SK-N-SH (cell line): ENCODE measurements around the gene NYAP1. TPM values are rescaled to one million over a fixed set of nuclear protein-coding genes. Genes with fewer than 3 reads are reported as not detected.
A peak's percentile ranks its signal among the peaks of the same experiment; 100 is the strongest.

ENCODE experiments used
- CTCF ChIA-PET: fragments of 300-600, 350-600 bp; formaldehyde crosslinking; extraction: SDS; loops from one replicate; lab custom pipeline; 2021; lab: Yijun Ruan, JAX
- POLR2A ChIA-PET: fragments of 350-600 bp; sonication (Branson Sonifier 250); formaldehyde crosslinking; extraction: SDS; loops from one replicate; lab custom pipeline; 2020; ENCODE audit warnings: antibody characterized with exemption, inconsistent platforms; lab: Yijun Ruan, JAX
- DNase-seq: peaks from one replicate; pipeline ENCODE4 v3.0.0; 2012
- H2AFZ ChIP-seq: fragments of 200-600 bp; sonication (generic); 2 replicates; pipeline ENCODE4 v1.8.1; 2016; ENCODE audit warnings: antibody characterized with exemption, mild to moderate bottlenecking, low read depth
- H3F3A ChIP-seq: fragments of 200-600 bp; sonication (generic); replicated peaks from 2 replicates; pipeline ENCODE3; 2016; ENCODE audit warnings: antibody characterized with exemption, mild to moderate bottlenecking; ENCODE audit not compliant: insufficient read depth
- H3K27ac ChIP-seq, 2 experiments: fragments of 200-500 bp in 1 of 2; fragments of 200-600 bp in 1 of 2; sonication (Bioruptor generic) in 1 of 2; sonication (generic), shearing (Covaris generic) in 1 of 2; 2 replicates each; pipeline versions ENCODE4 v1.5.1 to v1.6.1; 2014 to 2016; ENCODE audit warnings: low read depth in 2 of 2, inconsistent platforms in 1 of 2, low read length in 1 of 2, mild to moderate bottlenecking in 1 of 2, mixed read lengths in 1 of 2
- H3K27me3 ChIP-seq: fragments of 200-600 bp; sonication (generic), shearing (Covaris generic); 2 replicates; pipeline ENCODE4 v1.6.1; 2016; ENCODE audit warnings: mixed run types; ENCODE audit not compliant: insufficient read depth
- H3K36me3 ChIP-seq, 2 experiments: fragments of 200-500 bp in 1 of 2; fragments of 200-600 bp in 1 of 2; sonication (Bioruptor generic) in 1 of 2; sonication (generic) in 1 of 2; replicated peaks in 1 of 2; 2 replicates each; pipeline versions ENCODE3 to v1.5.1; 2014 to 2016; ENCODE audit warnings: low read length in 1 of 2, mild to moderate bottlenecking in 1 of 2; ENCODE audit not compliant: insufficient read depth in 2 of 2, control insufficient read depth in 1 of 2
- H3K4me1 ChIP-seq, 2 experiments: fragments of 200-500 bp in 1 of 2; fragments of 200-600 bp in 1 of 2; sonication (Bioruptor generic) in 1 of 2; sonication (generic), shearing (Covaris generic) in 1 of 2; 2 replicates each; pipeline versions ENCODE4 v1.5.1 to v1.6.1; 2014 to 2016; ENCODE audit warnings: low read depth in 1 of 2, low read length in 1 of 2, mixed run types in 1 of 2; ENCODE audit not compliant: insufficient read depth in 2 of 2, control insufficient read depth in 1 of 2
- H3K4me2 ChIP-seq: fragments of 200-600 bp; sonication (generic), shearing (Covaris generic); 2 replicates; pipeline ENCODE4 v1.6.1; 2017; ENCODE audit warnings: mixed run types
- H3K4me3 ChIP-seq, 2 experiments: fragments of 200-500 bp in 1 of 2; fragments of 200-600 bp in 1 of 2; sonication (Bioruptor generic) in 1 of 2; sonication (generic), shearing (Covaris generic) in 1 of 2; 2 replicates each; pipeline versions ENCODE4 v1.5.1 to v1.8.1; 2014 to 2016; ENCODE audit warnings: low read depth in 2 of 2, inconsistent platforms in 1 of 2, low read length in 1 of 2, mild to moderate bottlenecking in 1 of 2, mixed read lengths in 1 of 2, moderate library complexity in 1 of 2
- H3K79me2 ChIP-seq: fragments of 200-600 bp; sonication (generic); 2 replicates; pipeline ENCODE4 v1.8.1; 2017; ENCODE audit warnings: mild to moderate bottlenecking; ENCODE audit not compliant: insufficient read depth
- H3K9ac ChIP-seq: fragments of 200-600 bp; sonication (generic); 2 replicates; pipeline ENCODE4 v1.6.1; 2017; ENCODE audit warnings: mixed run types
- H3K9me2 ChIP-seq: fragments of 200-600 bp; sonication (generic); 2 replicates; pipeline ENCODE4 v1.6.1; 2017; ENCODE audit warnings: mixed run types
- H3K9me3 ChIP-seq: fragments of 200-600 bp; sonication (generic); 2 replicates; pipeline ENCODE4 v1.6.1; 2017; ENCODE audit warnings: mixed run types, mild to moderate bottlenecking, moderate library complexity
- H4K20me1 ChIP-seq: fragments of 200-600 bp; sonication (generic); 2 replicates; pipeline ENCODE4 v1.6.1; 2017; ENCODE audit warnings: mild to moderate bottlenecking, mixed run types; ENCODE audit not compliant: insufficient read depth
- CTCF ChIP-seq: fragments of 200-600 bp; sonication (generic); IDR thresholded peaks from 2 replicates; pipeline ENCODE4 v1.6.1; 2017; ENCODE audit warnings: antibody characterized with exemption, mild to moderate bottlenecking, moderate library complexity
- ELF1 ChIP-seq: IDR thresholded peaks from 2 replicates; pipeline ENCODE4 v1.4.0; 2012
- EZH2phosphoT487 ChIP-seq: fragments of 200-600 bp; sonication (generic); IDR thresholded peaks from 2 replicates; pipeline ENCODE4 v1.6.1; 2017; ENCODE audit warnings: low read depth, mixed run types, mild to moderate bottlenecking, antibody characterized with exemption, moderate library complexity, borderline replicate concordance
- FOXM1 ChIP-seq: IDR thresholded peaks from 2 replicates; pipeline ENCODE4 v1.4.0; 2012; ENCODE audit warnings: low read depth, mild to moderate bottlenecking
- IRF3 ChIP-seq: fragments of 150-350 bp; IDR thresholded peaks from 2 replicates; pipeline ENCODE4 v1.6.1; 2016; ENCODE audit warnings: mild to moderate bottlenecking, low read depth, low read length
- MAX ChIP-seq: IDR thresholded peaks from 2 replicates; pipeline ENCODE4 v1.4.0; 2012; ENCODE audit warnings: low read depth
- MXI1 ChIP-seq: IDR thresholded peaks from 2 replicates; pipeline ENCODE4 v1.6.1; 2012; ENCODE audit warnings: mild to moderate bottlenecking, low read depth, low read length, improper control_type of control experiment
- RAD21 ChIP-seq: IDR thresholded peaks from 2 replicates; pipeline ENCODE4 v1.6.1; 2012; ENCODE audit warnings: mild to moderate bottlenecking, low read length
- RCOR1 ChIP-seq: fragments of 150-350 bp; IDR thresholded peaks from 2 replicates; pipeline ENCODE4 v1.6.1; 2017; ENCODE audit warnings: antibody characterized with exemption, low read length
- REST ChIP-seq: IDR thresholded peaks from 2 replicates; pipeline ENCODE4 v1.6.1; 2012; ENCODE audit warnings: mild to moderate bottlenecking, low read depth, low read length, moderate library complexity
- RFX5 ChIP-seq: IDR thresholded peaks from 2 replicates; pipeline ENCODE4 v1.6.1; 2012; ENCODE audit warnings: mild to moderate bottlenecking, improper control_type of control experiment, low read length
- RXRA ChIP-seq: IDR thresholded peaks from 2 replicates; pipeline ENCODE4 v1.4.0; 2012; ENCODE audit warnings: low read depth, mild to moderate bottlenecking, borderline replicate concordance
- TAF1 ChIP-seq: IDR thresholded peaks from 2 replicates; pipeline ENCODE4 v1.6.1; 2012; ENCODE audit warnings: low read depth, mild to moderate bottlenecking, low read length, moderate library complexity, borderline replicate concordance
- TCF12 ChIP-seq: IDR thresholded peaks from 2 replicates; pipeline ENCODE4 v1.4.0; 2012
- TEAD4 ChIP-seq: IDR thresholded peaks from 2 replicates; pipeline ENCODE4 v1.4.0; 2012; ENCODE audit warnings: mild to moderate bottlenecking, borderline replicate concordance; ENCODE audit not compliant: insufficient read depth
- USF2 ChIP-seq: fragments of 150-350 bp; IDR thresholded peaks from 2 replicates; pipeline ENCODE4 v1.6.1; 2017; ENCODE audit warnings: antibody characterized with exemption, low read length, low read depth, borderline replicate concordance
- YY1 ChIP-seq: IDR thresholded peaks from 2 replicates; pipeline ENCODE4 v1.4.0; 2012; ENCODE audit warnings: low read depth, mild to moderate bottlenecking
- ZBTB33 ChIP-seq: IDR thresholded peaks from 2 replicates; pipeline ENCODE4 v1.4.0; 2012; ENCODE audit warnings: low read depth, borderline replicate concordance
- WGBS: methylation state at CpG from one replicate; pipeline ENCODE4 v1.1.6; 2017; ENCODE audit warnings: low lambda C conversion rate; 5-methylcytosine and 5-hydroxymethylcytosine counted together
- polyA plus RNA-seq, 3 experiments: library from polyadenylated mRNA; depleted of rRNA; stranded (reverse); fragments of >200 nt; gene quantifications; 2 replicates each; pipeline ENCODE4 v1.2.3, GENCODE V29; 2012

The NYAP1 gene
- polyA plus RNA-seq, 1 of the 3 experiments (the other 2 are of a cell fraction): 6.0 TPM

GRCh38 chr7:100538348-100538653 is 54.6 kb downstream of the NYAP1 start:
- POLR2A ChIA-PET: interaction anchor here (0.8 kb wide), 1 partner anchor 48 kb away, joined by 3 read pairs; the partner anchor contains the start of genes FBXO24 and LRCH4
- TF ChIP-seq RAD21 (no peak), RXRA (no peak), TEAD4 (no peak), USF2 (no peak), CTCF (no peak), FOXM1 (no peak), TCF12 (no peak), RFX5 (no peak), TAF1 (no peak), REST (no peak), YY1 (no peak), ZBTB33 (no peak), IRF3 (no peak), EZH2phosphoT487 (no peak), MXI1 (no peak), RCOR1 (no peak), MAX (no peak), ELF1 (no peak)
- DNase-seq: no peak

More at GRCh38 chr7:100538348-100538653, 54.6 kb downstream of the NYAP1 start:
- H4K20me1 ChIP-seq: no peaks in the 10 kb centered on the region
- 6% methylated on average over 8 of the region's 8 CpGs for WGBS
- no peaks in the 10 kb centered on the region for H3K27me3 ChIP-seq
- H3K4me2 ChIP-seq: peak overlapping the region; percentile 85
- peaks cover 0 to 11% of the 10 kb centered on the region in 2 experiments; a peak in 2 of 4 replicates for H3K4me1 ChIP-seq
- peak overlapping the region; percentile 83 for H2AFZ ChIP-seq
- CTCF ChIA-PET: interaction anchor here (1.0 to 19.1 kb wide), 5 partner anchors 23 to 70 kb away, joined by 3 to 353 read pairs (median 11); partner anchors contain the start of gene NYAP1
- H3K27ac ChIP-seq: peak overlapping the region in 1 of 2 experiments; percentile 63; a peak in 1 of 4 replicates
- H3K79me2 ChIP-seq: peaks cover 9% of the 10 kb centered on the region; the same call in 1 of the 2 replicates
- no peaks in the 10 kb centered on the region for H3K9me3 ChIP-seq
- peaks cover 2% of the 10 kb centered on the region for H3F3A ChIP-seq
- H3K36me3 ChIP-seq: no peaks in the 10 kb centered on the region
- peak overlapping the region; percentile 42 to 59 for H3K4me3 ChIP-seq
- peak overlapping the region; percentile 17; the same call in 1 of the 2 replicates for H3K9ac ChIP-seq
- H3K9me2 ChIP-seq: no peaks in the 10 kb centered on the region
